HG02852 (cell line): ENCODE data around the gene PPP3CA.

ENCODE experiments used
- ATAC-seq: cut with Tn5 transposase; IDR thresholded peaks from one replicate; pipeline ENCODE4 v1.9.1; 2021; ENCODE audit warnings: mild to moderate bottlenecking, moderate library complexity; ENCODE audit not compliant: unreplicated experiment

Gene PPP3CA

GRCh38 chr4:100977746-100978397 is 369.5 kb downstream of the PPP3CA start:
- no peak for ATAC-seq

GRCh38 chr4:100977274-100977673 is 370.1 kb downstream of the PPP3CA start:
- no peak for ATAC-seq
